ENCODE measurements around the gene SMTNL1. TPM values are rescaled to one million over a fixed set of nuclear protein-coding genes. Genes with fewer than 3 reads are reported as not detected.

SMTNL1 gene
- total and polyA plus RNA-seq, 10 donors, result not detected

DNA sequence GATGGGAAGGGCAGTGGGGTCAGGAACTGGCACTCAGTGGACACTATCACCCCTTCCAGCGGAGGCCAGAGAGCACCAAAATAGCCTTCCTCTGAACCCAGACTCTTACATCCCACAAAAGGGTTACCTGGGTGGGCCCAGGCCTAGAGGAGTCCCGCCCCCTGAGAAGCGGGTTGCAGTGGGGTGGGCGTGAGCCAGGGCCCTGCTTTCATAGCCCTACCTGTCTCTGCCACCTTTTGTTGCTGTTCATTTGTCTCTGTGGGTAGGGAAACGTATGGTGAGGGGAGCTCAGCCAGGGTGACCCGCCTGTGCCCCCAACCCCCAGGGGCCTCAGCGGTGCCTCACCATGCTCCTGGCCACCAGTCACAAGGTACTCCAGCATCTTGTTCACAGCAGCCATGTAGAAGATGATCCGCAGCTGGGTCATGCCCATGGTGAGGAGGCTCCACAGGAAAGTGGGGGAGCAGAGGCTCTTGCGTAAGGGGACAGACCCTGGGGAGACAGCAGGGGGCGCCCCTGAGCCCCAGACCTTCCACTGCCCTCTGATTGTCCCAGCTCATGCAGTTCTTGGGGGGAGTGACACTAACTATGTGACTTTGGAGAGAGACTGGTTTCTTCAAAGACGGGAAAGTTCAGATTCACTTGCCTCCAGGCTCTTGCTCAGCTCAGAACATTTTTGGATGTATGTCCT lies 45.9 kb upstream of the SMTNL1 start:
- WGBS, 5 donors, result 82 to 90% (median 84%) methylated on average over 7 to 11 of the region's 11 CpGs
- Histone ChIP-seq H3K27me3 (replicated peaks in 1 of 7) (no peaks in the 10 kb centered on the region), H3K4me1 (peaks cover 0 to 16% (median 3%) of the 10 kb centered on the region in 6 donors), H3K27ac (no peak overlapping the region), H3K9me3 (no peaks in the 10 kb centered on the region), H3K36me3 (peaks cover 0 to 76% (median 10%) of the 10 kb centered on the region in 6 donors), H3K4me3 (no peak overlapping the region)
- peak; percentile 78 for DNase-seq
- no peak for TF ChIP-seq POLR2A (IDR thresholded peaks at IDR 0.05)
- TF ChIP-seq POLR2AphosphoS5 (IDR thresholded peaks at IDR 0.05), result no peak
- peak; percentile 7 to 71 (median 53) for TF ChIP-seq CTCF (IDR thresholded peaks at IDR 0.05 in 8 of 11, conservative IDR thresholded peaks at IDR 0.05 in 3 of 11)
- intact Hi-C loops (cut with DNase I; ENCODE audit: low total_unique reads), result loop anchor here (5.0 kb wide), 1 partner anchor 36 kb away; no protein-coding TSS in a partner anchor

- no peaks in the 10 kb centered on the region for H3K27me3 ChIP-seq (replicated peaks in 1 of 7)
- intact Hi-C loops (cut with DNase I; ENCODE audit: low total_unique reads), result loop anchor here (5.0 kb wide), 1 partner anchor 33 kb away; no protein-coding TSS in a partner anchor
- no peaks in the 10 kb centered on the region for H3K9me3 ChIP-seq
- H3K36me3 ChIP-seq, result peaks cover 0 to 63% (median 6%) of the 10 kb centered on the region in 6 donors
- no peak overlapping the region for H3K4me3 ChIP-seq
- no peak overlapping the region for H3K27ac ChIP-seq
- WGBS, 5 donors, result 74 to 90% (median 79%) methylated on average over 5 to 15 of the region's 15 CpGs
- peak; percentile 90 for DNase-seq
- H3K4me1 ChIP-seq, result peaks cover 0 to 17% (median 9%) of the 10 kb centered on the region in 6 donors
- TF ChIP-seq POLR2AphosphoS5 (IDR thresholded peaks at IDR 0.05), result peak in 2 of 3 donors; percentile 31 to 33
- TF ChIP-seq CTCF (IDR thresholded peaks at IDR 0.05 in 8 of 11, conservative IDR thresholded peaks at IDR 0.05 in 3 of 11), result peak; percentile 72 to 94 (median 87)
- no peak for TF ChIP-seq POLR2A (IDR thresholded peaks at IDR 0.05)
Observed at GRCh38 chr11:57493507-57494503, 43.6 kb upstream of the SMTNL1 start.

- intact Hi-C loops (cut with DNase I; ENCODE audit: low total_unique reads), result no loop called here
- DNase-seq, result no peak
Observed at GRCh38 chr11:57496109-57496820, 41.1 kb upstream of the SMTNL1 start.

More at GRCh38 chr11:57496109-57496820, 41.1 kb upstream of the SMTNL1 start:
- WGBS, 5 donors, result 86 to 90% (median 88%) methylated on average over 9 of the region's 9 CpGs
- Histone ChIP-seq H3K4me1 (peaks cover 3 to 34% (median 23%) of the 10 kb centered on the region in 6 donors), H3K9me3 (no peaks in the 10 kb centered on the region), H3K27ac (no peak overlapping the region), H3K36me3 (peaks cover 0 to 49% (median 1%) of the 10 kb centered on the region in 6 donors), H3K27me3 (replicated peaks in 1 of 7) (no peaks in the 10 kb centered on the region), H3K4me3 (no peak overlapping the region)
- TF ChIP-seq CTCF (IDR thresholded peaks at IDR 0.05 in 8 of 11, conservative IDR thresholded peaks at IDR 0.05 in 3 of 11) (no peak), POLR2AphosphoS5 (IDR thresholded peaks at IDR 0.05) (no peak), POLR2A (IDR thresholded peaks at IDR 0.05) (no peak)
